Measurements from ENCODE around the gene MACROD1. TPM values are rescaled to one million over a fixed set of nuclear protein-coding genes. Genes with fewer than 3 reads are reported as not detected.

MACROD1 gene
- total RNA-seq, 1 donor from 2014 or later: 20.6 TPM

GRCh38 chr11:63997104-63997700 is 168.7 kb downstream of the MACROD1 start:
- no peak for DNase-seq (ENCODE audit: low spot score)
- TF ChIP-seq CTCF (IDR thresholded peaks at IDR 0.05): no peak
- H3K4me3 Mint-ChIP-seq (ENCODE audit: unreplicated experiment): no peak overlapping the region
- no peaks in the 10 kb centered on the region for H3K9me3 Mint-ChIP-seq (ENCODE audit: low read depth)
- H3K36me3 Mint-ChIP-seq (ENCODE audit: low read depth): peaks cover 14% of the 10 kb centered on the region
- H3K27me3 Mint-ChIP-seq (ENCODE audit: low read depth): no peaks in the 10 kb centered on the region
- H3K27ac Mint-ChIP-seq (ENCODE audit: unreplicated experiment): no peak overlapping the region
- peaks cover 8% of the 10 kb centered on the region for H3K4me1 Mint-ChIP-seq (ENCODE audit: low read depth)

- DNase-seq (ENCODE audit: low spot score): no peak
- no peak overlapping the region for H3K4me3 Mint-ChIP-seq (ENCODE audit: unreplicated experiment)
- H3K36me3 Mint-ChIP-seq (ENCODE audit: low read depth): peaks cover 16% of the 10 kb centered on the region
- no peak for TF ChIP-seq CTCF (IDR thresholded peaks at IDR 0.05)
- no peaks in the 10 kb centered on the region for H3K27me3 Mint-ChIP-seq (ENCODE audit: low read depth)
- H3K9me3 Mint-ChIP-seq (ENCODE audit: low read depth): no peaks in the 10 kb centered on the region
- no peak overlapping the region for H3K27ac Mint-ChIP-seq (ENCODE audit: unreplicated experiment)
- H3K4me1 Mint-ChIP-seq (ENCODE audit: low read depth): peaks cover 3% of the 10 kb centered on the region
Measured at GRCh38 chr11:63996512-63996911, 169.4 kb downstream of the MACROD1 start.

GRCh38 chr11:63993993-63994392 is 171.9 kb downstream of the MACROD1 start:
- no peaks in the 10 kb centered on the region for H3K4me1 Mint-ChIP-seq (ENCODE audit: low read depth)
- H3K27me3 Mint-ChIP-seq (ENCODE audit: low read depth): no peaks in the 10 kb centered on the region
- H3K9me3 Mint-ChIP-seq (ENCODE audit: low read depth): no peaks in the 10 kb centered on the region
- no peak for DNase-seq (ENCODE audit: low spot score)
- no peak for TF ChIP-seq CTCF (IDR thresholded peaks at IDR 0.05)
- H3K27ac Mint-ChIP-seq (ENCODE audit: unreplicated experiment): peak overlapping the region; percentile 57
- H3K4me3 Mint-ChIP-seq (ENCODE audit: unreplicated experiment): no peak overlapping the region
- peaks cover 18% of the 10 kb centered on the region for H3K36me3 Mint-ChIP-seq (ENCODE audit: low read depth)

GRCh38 chr11:63993100-63993499 is 172.8 kb downstream of the MACROD1 start:
- no peak for TF ChIP-seq CTCF (IDR thresholded peaks at IDR 0.05)
- no peaks in the 10 kb centered on the region for H3K27me3 Mint-ChIP-seq (ENCODE audit: low read depth)
- no peaks in the 10 kb centered on the region for H3K9me3 Mint-ChIP-seq (ENCODE audit: low read depth)
- no peak overlapping the region for H3K4me3 Mint-ChIP-seq (ENCODE audit: unreplicated experiment)
- H3K4me1 Mint-ChIP-seq (ENCODE audit: low read depth): peaks cover 4% of the 10 kb centered on the region
- peaks cover 18% of the 10 kb centered on the region for H3K36me3 Mint-ChIP-seq (ENCODE audit: low read depth)
- DNase-seq (ENCODE audit: low spot score): no peak
- no peak overlapping the region for H3K27ac Mint-ChIP-seq (ENCODE audit: unreplicated experiment)

DNA sequence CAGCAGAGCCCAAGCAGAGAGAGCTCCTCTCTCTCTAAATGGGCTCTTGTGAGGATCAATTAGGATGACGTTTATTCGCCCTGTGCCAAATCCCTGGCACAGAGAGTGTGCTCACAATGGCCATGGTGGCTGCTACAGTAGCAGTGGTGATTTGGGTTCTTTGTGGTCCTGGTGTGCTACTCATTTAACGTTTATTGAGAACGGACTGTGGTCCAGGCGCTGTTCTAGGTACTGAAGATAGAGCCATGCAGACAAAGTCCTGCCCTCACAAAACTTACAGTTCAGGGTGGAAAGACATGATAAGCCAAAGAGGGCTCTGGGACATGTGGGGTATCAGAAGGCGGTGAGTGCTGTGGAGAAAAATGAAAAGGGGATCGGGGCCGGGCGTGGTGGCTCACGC is 174.4 kb downstream of the MACROD1 start:
- DNase-seq (ENCODE audit: low spot score): no peak
- Mint-ChIP-seq H3K27ac (ENCODE audit: unreplicated experiment) (no peak overlapping the region), H3K9me3 (ENCODE audit: low read depth) (no peaks in the 10 kb centered on the region), H3K36me3 (ENCODE audit: low read depth) (peaks cover 14% of the 10 kb centered on the region), H3K4me1 (ENCODE audit: low read depth) (peaks cover 14% of the 10 kb centered on the region), H3K4me3 (ENCODE audit: unreplicated experiment) (no peak overlapping the region), H3K27me3 (ENCODE audit: low read depth) (no peaks in the 10 kb centered on the region)
- TF ChIP-seq CTCF (IDR thresholded peaks at IDR 0.05): no peak

Data from chondrocyte (in vitro differentiated cells).